ENCODE measurements around the gene ELAPOR1.

DNA sequence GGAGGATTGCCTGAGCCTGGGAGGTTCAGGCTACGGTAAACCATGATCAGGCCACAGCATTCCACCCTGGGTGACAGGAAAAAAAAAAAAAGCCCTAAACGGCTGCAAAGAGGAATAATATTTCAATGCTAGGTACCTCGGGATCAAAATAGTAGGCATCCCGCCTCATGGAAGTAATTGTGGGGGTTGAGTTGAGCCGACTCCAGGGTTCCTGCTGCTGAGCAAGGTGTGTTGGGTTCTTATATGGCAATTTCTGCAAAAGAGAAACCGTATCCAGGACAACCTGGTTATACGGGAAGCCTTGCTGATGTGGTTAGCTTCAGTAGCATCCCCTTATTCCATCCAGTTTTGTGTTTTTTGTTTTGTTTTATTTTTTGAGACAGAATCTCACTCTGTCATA is 6.1 kb upstream of the ELAPOR1 start:
- TF ChIP-seq, protein P1, sequence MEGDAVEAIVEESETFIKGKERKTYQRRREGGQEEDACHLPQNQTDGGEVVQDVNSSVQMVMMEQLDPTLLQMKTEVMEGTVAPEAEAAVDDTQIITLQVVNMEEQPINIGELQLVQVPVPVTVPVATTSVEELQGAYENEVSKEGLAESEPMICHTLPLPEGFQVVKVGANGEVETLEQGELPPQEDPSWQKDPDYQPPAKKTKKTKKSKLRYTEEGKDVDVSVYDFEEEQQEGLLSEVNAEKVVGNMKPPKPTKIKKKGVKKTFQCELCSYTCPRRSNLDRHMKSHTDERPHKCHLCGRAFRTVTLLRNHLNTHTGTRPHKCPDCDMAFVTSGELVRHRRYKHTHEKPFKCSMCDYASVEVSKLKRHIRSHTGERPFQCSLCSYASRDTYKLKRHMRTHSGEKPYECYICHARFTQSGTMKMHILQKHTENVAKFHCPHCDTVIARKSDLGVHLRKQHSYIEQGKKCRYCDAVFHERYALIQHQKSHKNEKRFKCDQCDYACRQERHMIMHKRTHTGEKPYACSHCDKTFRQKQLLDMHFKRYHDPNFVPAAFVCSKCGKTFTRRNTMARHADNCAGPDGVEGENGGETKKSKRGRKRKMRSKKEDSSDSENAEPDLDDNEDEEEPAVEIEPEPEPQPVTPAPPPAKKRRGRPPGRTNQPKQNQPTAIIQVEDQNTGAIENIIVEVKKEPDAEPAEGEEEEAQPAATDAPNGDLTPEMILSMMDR (IDR thresholded peaks at IDR 0.05; ENCODE audit: low read length), result no peak
- TF ChIP-seq EZH2phosphoT487 (IDR thresholded peaks at IDR 0.05; ENCODE audit: low read length), result no peak
